HG03442 (cell line): ENCODE measurements around the gene SNX18.

Experiments used
- ATAC-seq: cut with Tn5 transposase; IDR thresholded peaks from one replicate; pipeline ENCODE4 v1.9.1; 2021; ENCODE audit warnings: mild to moderate bottlenecking, moderate library complexity; ENCODE audit not compliant: unreplicated experiment

Gene SNX18

GRCh38 chr5:54538156-54538555, 20.6 kb downstream of the SNX18 start:
- ATAC-seq = no peak

- ATAC-seq = no peak
Measured at GRCh38 chr5:54539001-54539400, 21.4 kb downstream of the SNX18 start.

GRCh38 chr5:54540286-54540685, 22.7 kb downstream of the SNX18 start:
- no peak for ATAC-seq

- ATAC-seq = no peak
Measured at GRCh38 chr5:54541823-54542783, 24.5 kb downstream of the SNX18 start.

GRCh38 chr5:54544044-54544443, 26.5 kb downstream of the SNX18 start:
- ATAC-seq = no peak

GRCh38 chr5:54545796-54546195, 28.2 kb downstream of the SNX18 start:
- no peak for ATAC-seq

GRCh38 chr5:54547711-54548250, 30.2 kb downstream of the SNX18 start:
- no peak for ATAC-seq

- ATAC-seq = no peak
Measured at GRCh38 chr5:54548565-54548964, 31.0 kb downstream of the SNX18 start.

- no peak for ATAC-seq
Measured at GRCh38 chr5:54551292-54551691, 33.7 kb downstream of the SNX18 start.

- ATAC-seq = no peak
Measured at GRCh38 chr5:54551926-54552325, 34.4 kb downstream of the SNX18 start.

- ATAC-seq = no peak
Measured at GRCh38 chr5:54552446-54552845, 34.9 kb downstream of the SNX18 start.

- ATAC-seq = no peak
Measured at GRCh38 chr5:54553659-54554207, 36.2 kb downstream of the SNX18 start.

- ATAC-seq = no peak
Measured at GRCh38 chr5:54556141-54556540, 38.6 kb downstream of the SNX18 start.

GRCh38 chr5:54558362-54558761, 40.8 kb downstream of the SNX18 start:
- ATAC-seq = no peak

- no peak for ATAC-seq
Measured at GRCh38 chr5:54561651-54562050, 44.1 kb downstream of the SNX18 start.

GRCh38 chr5:54563083-54563761, 45.7 kb downstream of the SNX18 start:
- no peak for ATAC-seq

- ATAC-seq = no peak
Measured at GRCh38 chr5:54567996-54568395, 50.4 kb downstream of the SNX18 start.

- no peak for ATAC-seq
Measured at GRCh38 chr5:54570916-54571315, 53.4 kb downstream of the SNX18 start.

- no peak for ATAC-seq
Measured at GRCh38 chr5:54571462-54571861, 53.9 kb downstream of the SNX18 start.

- no peak for ATAC-seq
Measured at GRCh38 chr5:54573812-54574489, 56.4 kb downstream of the SNX18 start.

GRCh38 chr5:54577528-54577927, 60.0 kb downstream of the SNX18 start:
- no peak for ATAC-seq
